Ectodermal cell (in vitro differentiated cells): Measurements from ENCODE around the gene LRRC27.

Experiments used
- H3K27ac ChIP-seq: 2 replicates; pipeline ENCODE4 v1.7.0; 2013; ENCODE audit warnings: mild to moderate bottlenecking, low read depth, low read length; ENCODE audit not compliant: insufficient read depth, poor library complexity, severe bottlenecking
- H3K27me3 ChIP-seq: 2 replicates; pipeline ENCODE4 v1.7.0; 2013; ENCODE audit warnings: mild to moderate bottlenecking, low read length; ENCODE audit not compliant: insufficient read depth, control insufficient read depth, poor library complexity, severe bottlenecking
- H3K36me3 ChIP-seq: one replicate; pipeline ENCODE4 v1.7.0; 2013; ENCODE audit warnings: low read length; ENCODE audit not compliant: control insufficient read depth, insufficient read depth
- H3K4me1 ChIP-seq: one replicate; pipeline ENCODE4 v1.7.0; 2013; ENCODE audit warnings: low read length; ENCODE audit not compliant: control insufficient read depth, insufficient read depth
- H3K4me3 ChIP-seq: 2 replicates; pipeline ENCODE4 v1.7.0; 2013; ENCODE audit warnings: low read depth, low read length, control low read depth; ENCODE audit not compliant: insufficient read depth
- H3K9me3 ChIP-seq: 2 replicates; pipeline ENCODE4 v1.7.0; 2013; ENCODE audit warnings: mild to moderate bottlenecking, low read length, moderate library complexity; ENCODE audit not compliant: control insufficient read depth
- WGBS, 2 experiments: methylation state at CpG; one replicate each; pipeline ENCODE4 v1.1.7; 2013; ENCODE audit warnings: missing lambda C conversion rate in 2 of 2; 5-methylcytosine and 5-hydroxymethylcytosine counted together

Gene LRRC27

DNA sequence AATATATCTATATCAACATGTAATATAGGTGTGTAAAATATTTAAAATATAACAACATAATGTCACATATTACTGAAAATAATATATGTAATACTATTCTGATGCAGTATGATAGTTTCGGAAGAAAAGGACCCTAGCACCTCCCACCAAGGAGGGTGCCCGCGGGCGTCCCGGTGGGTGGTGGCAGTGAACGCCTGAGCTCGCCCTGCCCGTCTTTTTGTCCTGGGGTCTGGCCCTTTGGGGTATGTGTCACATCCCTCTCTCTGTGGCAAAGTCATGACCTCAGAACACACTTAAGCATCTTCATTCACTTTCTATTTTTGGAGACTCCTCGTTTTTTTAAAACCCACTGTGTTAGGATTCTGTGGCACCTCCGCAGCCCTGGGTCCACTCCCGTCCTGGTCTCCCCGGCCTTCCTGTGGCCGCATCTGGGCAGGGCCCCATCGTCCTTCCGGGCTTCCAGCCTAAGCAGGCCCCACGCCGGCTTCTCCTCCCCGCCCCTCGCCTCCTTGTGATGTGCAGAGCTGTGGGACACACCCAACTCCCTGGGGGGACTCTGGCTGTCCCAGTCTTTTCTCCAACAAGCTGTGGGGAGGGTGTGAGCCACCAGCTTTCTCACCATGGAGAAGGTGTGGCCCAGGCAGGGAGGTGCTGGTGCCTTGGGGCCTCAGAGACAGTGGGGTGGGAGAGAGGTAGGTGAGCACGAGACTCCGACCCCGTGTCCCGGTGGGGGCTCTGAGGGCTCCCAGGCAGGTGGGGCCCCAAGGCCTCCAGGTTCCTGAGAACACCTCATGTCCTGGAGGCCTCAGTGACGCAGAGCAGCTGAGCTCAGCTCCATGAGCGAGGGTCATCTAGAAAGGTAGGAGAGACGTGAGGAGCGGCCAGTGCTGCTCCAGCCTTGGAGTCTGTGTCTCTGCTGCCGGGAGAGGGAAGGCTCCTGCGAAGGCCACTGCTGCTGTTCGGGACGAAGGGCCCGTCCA lies 81.5 kb downstream of the LRRC27 start:
- no peaks in the 10 kb centered on the region for H3K9me3 ChIP-seq
- WGBS, 2 experiments = 88 to 90% methylated on average over 32 of the region's 32 CpGs
- peaks cover 36% of the 10 kb centered on the region for H3K4me1 ChIP-seq
- no peak overlapping the region for H3K27ac ChIP-seq
- H3K36me3 ChIP-seq = no peaks in the 10 kb centered on the region
- H3K4me3 ChIP-seq = no peak overlapping the region
- H3K27me3 ChIP-seq = no peaks in the 10 kb centered on the region

DNA sequence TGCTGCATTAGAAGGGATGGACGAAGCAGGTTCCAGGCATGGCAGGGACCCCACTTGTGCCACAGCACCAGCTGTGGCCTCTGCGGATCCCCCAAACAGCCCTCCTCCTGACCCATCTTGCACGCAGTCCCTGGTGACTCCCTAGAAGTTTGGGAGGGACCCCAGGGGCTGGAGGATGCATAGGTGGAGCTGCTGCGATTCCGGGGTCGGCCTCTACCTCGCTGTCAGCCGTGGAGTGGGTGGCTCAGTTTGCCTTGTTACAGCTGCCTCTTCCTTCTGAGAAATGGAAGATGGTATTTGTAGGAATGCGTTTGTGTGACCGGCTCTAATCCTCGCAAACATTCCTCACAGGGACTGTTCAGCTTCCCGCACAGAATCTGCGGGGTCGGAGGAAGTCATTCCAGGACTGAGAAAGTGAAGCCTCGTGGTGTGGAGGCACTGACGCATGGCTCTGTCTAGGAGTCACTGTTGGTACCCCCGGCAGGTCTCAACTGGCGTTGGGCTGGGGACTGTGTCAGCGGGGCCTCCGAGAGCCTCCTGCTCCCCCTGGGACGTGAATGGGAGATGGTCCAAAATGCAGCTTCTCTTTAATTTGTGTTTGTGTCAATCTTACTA lies 82.5 kb downstream of the LRRC27 start:
- Histone ChIP-seq H3K36me3 (no peaks in the 10 kb centered on the region), H3K27ac (no peak overlapping the region), H3K27me3 (no peaks in the 10 kb centered on the region), H3K4me1 (peaks cover 40% of the 10 kb centered on the region), H3K9me3 (no peaks in the 10 kb centered on the region), H3K4me3 (no peak overlapping the region)
- 91 to 94% methylated on average over 21 of the region's 21 CpGs for WGBS, 2 experiments

DNA sequence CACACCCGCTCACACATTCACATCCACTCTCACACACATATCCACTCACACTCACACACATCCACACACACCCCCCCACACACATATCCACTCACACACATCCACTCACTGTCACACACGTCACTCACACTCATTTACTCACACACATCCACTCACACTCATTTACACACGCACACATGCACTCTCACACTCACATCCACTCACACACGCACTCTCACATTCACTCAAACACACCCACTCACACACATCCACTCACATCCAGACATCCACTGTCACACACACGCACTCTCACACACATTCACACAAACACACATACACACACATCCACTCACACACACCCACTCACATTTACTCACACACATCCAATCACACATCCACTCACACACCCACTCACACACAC lies 83.3 kb downstream of the LRRC27 start:
- Histone ChIP-seq H3K4me1 (peaks cover 40% of the 10 kb centered on the region), H3K27me3 (no peaks in the 10 kb centered on the region), H3K4me3 (no peak overlapping the region), H3K9me3 (no peaks in the 10 kb centered on the region), H3K27ac (no peak overlapping the region), H3K36me3 (no peaks in the 10 kb centered on the region)
- 88 to 92% methylated on average over 5 of the region's 5 CpGs for WGBS, 2 experiments

DNA sequence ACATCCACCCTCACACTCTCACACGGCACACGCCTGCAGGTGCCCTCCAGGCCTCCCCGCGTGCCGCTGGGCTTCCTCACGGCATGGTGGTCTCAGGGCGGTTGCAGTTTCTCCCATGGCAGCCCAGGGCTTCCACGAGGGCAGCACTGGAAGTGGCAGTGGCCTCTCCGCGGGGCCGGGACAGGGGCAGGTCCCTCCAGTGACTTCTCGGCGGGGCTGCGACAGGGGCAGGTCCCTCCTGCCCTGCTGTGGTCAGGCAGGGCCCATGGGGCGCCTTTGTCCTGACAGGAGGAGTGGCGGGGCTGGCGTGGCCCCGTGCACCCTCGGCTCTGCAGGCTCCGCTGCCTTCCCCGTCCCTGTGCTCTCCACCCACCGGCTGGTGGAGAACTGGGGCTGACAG lies 84.0 kb downstream of the LRRC27 start:
- Histone ChIP-seq H3K9me3 (no peaks in the 10 kb centered on the region), H3K36me3 (no peaks in the 10 kb centered on the region), H3K4me3 (no peak overlapping the region), H3K27ac (peak overlapping the region; percentile 36), H3K4me1 (peaks cover 45% of the 10 kb centered on the region), H3K27me3 (no peaks in the 10 kb centered on the region)
- WGBS, 2 experiments = 89% methylated on average over 22 of the region's 22 CpGs

DNA sequence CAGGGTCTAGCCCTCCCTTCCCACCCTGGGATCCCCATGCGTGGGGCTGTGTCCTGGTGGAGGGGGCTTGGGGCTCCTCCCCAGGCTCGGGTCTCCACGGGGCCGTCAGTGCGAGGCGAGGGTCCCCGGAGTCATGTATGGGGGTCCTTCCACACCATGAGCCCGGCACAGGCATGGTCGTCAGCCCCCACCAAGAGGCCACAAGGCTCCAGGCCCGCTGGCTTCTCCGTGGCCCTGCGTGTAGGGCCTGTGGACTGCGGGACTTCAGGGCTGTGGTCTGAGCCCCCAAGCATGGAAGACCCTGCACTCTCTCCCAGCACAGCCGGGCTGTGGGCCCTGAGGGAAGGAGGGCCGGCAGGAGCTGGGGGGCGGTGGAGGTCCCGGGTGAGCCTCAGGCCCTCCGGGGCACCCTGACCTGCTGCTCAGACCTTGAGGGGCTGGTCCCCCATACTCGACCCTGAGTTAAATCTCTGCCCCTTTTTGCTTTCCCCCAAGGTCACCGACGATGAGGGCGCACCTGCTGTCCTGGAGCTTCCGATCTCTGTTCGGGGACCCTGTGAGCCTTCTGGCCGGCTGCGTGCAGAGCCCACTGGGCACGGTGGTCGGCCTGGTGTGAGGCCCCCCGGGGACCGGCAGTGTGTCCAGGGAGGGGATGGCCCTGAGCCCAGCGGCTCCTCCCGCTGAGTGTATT lies 84.7 kb downstream of the LRRC27 start:
- H3K4me1 ChIP-seq = peaks cover 52% of the 10 kb centered on the region
- WGBS, 2 experiments = 93% methylated on average over 32 of the region's 32 CpGs
- H3K9me3 ChIP-seq = no peaks in the 10 kb centered on the region
- H3K27ac ChIP-seq = no peak overlapping the region
- H3K36me3 ChIP-seq = no peaks in the 10 kb centered on the region
- H3K27me3 ChIP-seq = no peaks in the 10 kb centered on the region
- no peak overlapping the region for H3K4me3 ChIP-seq

DNA sequence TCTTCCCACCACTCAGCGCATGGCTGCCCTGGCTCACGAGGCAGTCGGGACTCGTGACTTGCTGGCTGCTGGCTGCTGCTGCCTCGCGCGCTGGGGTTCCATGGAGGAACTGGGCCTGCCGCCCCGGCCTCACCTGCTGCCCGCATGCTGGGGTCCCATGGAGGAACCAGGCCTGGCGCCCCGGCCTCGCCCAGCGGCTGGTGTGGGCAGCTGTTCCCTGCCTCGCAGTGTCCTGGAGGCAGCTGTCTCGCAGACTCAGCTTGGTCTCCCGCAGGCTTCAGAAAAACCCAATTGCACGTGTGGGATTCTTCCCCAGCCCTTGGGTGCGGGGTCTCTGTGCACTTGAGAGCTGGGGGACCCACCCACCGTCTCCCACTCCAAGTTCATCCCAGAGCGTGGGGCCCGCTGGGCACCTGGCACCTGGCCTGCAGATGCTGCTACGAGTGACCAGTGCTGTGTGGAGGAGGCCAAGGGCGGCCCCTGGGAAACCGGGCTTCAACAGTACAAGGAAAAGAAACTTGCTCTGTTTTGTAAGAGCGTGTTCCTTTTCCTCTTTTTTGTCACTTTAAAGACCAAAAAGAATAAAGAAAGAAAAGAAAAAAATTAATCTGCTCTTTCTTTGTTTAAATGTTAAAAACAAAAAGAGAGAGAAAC lies 85.4 kb downstream of the LRRC27 start:
- no peaks in the 10 kb centered on the region for H3K9me3 ChIP-seq
- H3K4me1 ChIP-seq = peaks cover 57% of the 10 kb centered on the region
- WGBS, 2 experiments = 93% methylated on average over 25 to 26 of the region's 26 CpGs
- no peaks in the 10 kb centered on the region for H3K27me3 ChIP-seq
- H3K36me3 ChIP-seq = no peaks in the 10 kb centered on the region
- H3K4me3 ChIP-seq = no peak overlapping the region
- H3K27ac ChIP-seq = no peak overlapping the region

DNA sequence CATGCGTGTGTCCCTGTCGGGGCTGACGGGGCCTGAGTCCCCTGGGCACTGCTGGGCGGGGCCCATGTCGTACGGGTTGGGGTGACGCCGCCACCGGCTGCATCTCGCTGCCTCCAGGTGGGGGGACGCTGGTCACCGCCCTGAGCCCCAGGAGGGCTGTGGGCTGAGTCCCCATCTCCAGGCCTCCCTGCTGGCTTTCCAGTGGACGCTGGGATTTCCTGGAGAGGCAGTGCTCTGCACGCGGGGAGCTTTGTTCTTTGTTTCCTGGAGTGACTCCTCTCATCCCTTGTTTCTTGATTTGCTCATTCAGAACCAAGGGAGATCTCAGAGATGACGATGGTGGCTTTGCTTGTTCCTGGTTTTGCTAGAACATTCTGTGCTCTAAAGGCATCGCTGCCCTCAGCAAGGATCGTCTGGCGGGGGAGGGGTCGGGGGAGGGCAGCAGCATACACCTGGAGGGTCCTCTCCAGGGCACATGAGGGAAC lies 86.0 kb downstream of the LRRC27 start:
- no peak overlapping the region for H3K27ac ChIP-seq
- WGBS, 2 experiments = 70 to 76% methylated on average over 20 of the region's 20 CpGs

DNA sequence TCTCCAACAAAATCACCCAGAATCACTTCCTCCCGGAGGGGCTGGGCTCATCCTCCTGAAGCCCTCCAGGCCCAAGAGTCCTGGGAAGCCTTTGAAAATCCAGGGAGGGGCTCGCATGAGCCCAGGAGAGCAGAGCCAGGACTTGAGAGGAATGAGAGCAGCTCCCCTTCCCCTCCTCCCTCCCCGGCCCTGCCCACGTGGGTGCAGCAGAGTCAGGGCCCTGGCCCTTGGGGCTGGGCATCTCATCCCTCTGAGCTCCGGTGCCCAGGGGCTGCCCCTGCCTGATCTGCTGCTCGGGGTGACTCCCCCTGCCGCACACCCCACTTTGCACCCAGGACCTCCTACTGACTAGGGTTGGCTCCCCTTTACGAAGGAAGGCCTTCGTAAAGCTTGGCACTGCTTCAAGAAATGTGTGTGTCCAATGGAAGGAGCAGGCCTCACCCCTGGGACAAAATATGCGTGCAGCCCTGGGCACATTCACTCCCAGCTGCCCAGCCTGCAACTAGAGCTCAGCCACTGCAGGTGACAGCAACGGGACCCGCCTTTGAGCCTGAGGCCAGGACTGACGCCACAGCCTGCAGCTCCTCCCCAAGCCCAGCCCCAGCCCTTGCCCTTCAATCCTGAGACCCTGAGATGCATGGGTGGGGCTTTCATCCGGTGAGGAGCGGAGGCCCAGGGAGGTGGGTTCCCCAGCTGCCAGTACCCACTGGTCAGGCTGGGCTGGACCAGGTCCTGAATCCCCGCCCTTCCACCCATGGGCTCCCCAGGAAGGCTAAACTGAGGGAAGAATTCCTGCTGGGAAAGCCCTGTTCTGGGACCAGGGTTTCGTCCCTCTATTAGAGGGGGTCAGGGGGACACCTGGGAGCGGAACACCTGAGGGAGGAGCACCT lies 86.8 kb downstream of the LRRC27 start:
- no peak overlapping the region for H3K4me3 ChIP-seq
- peaks cover 58% of the 10 kb centered on the region for H3K4me1 ChIP-seq
- no peaks in the 10 kb centered on the region for H3K27me3 ChIP-seq
- H3K36me3 ChIP-seq = no peaks in the 10 kb centered on the region
- no peak overlapping the region for H3K27ac ChIP-seq
- H3K9me3 ChIP-seq = no peaks in the 10 kb centered on the region
- 51% methylated on average over 17 to 18 of the region's 18 CpGs for WGBS, 2 experiments

More for the DNA sequence above, 86.0 kb downstream of the LRRC27 start:
- Histone ChIP-seq H3K27me3 (no peaks in the 10 kb centered on the region), H3K36me3 (no peaks in the 10 kb centered on the region), H3K9me3 (no peaks in the 10 kb centered on the region), H3K4me3 (no peak overlapping the region), H3K4me1 (peaks cover 63% of the 10 kb centered on the region)
